NCI-H748 treated with DMSO at 0.1 percent for 48 hours (cell line): ENCODE measurements around the gene MRE11.
"Not testable (repeated sequence)": the region's sequence is repeated elsewhere in the genome, so short reads cannot be mapped to it uniquely, and the experiment has no call there.

Source experiments
- DNase-seq: peaks from one replicate; lab custom pipeline; 2025; lab: John Stamatoyannopoulos, UW

Gene MRE11

GRCh38 chr11:94506513-94506912 lies 12.9 kb upstream of the MRE11 start:
- DNase-seq: not testable (repeated sequence)

GRCh38 chr11:94504689-94505293 lies 11.1 kb upstream of the MRE11 start:
- DNase-seq: peak; percentile 14

- no peak for DNase-seq
Measured at GRCh38 chr11:94501522-94501921, 7.9 kb upstream of the MRE11 start.

GRCh38 chr11:94500181-94500580 lies 6.5 kb upstream of the MRE11 start:
- no peak for DNase-seq

GRCh38 chr11:94494126-94494680 lies 559 bp upstream of the MRE11 start:
- DNase-seq: no peak

GRCh38 chr11:94486068-94486467 lies 7.6 kb downstream of the MRE11 start:
- no peak for DNase-seq

GRCh38 chr11:94481342-94481741 lies 12.3 kb downstream of the MRE11 start:
- DNase-seq: no peak

- no peak for DNase-seq
Measured at GRCh38 chr11:94477624-94478023, 16.0 kb downstream of the MRE11 start.

- DNase-seq: no peak
Measured at GRCh38 chr11:94472916-94473799, 20.5 kb downstream of the MRE11 start.

- DNase-seq: no peak
Measured at GRCh38 chr11:94469416-94469815, 24.2 kb downstream of the MRE11 start.

- no peak for DNase-seq
Measured at GRCh38 chr11:94459576-94459975, 34.1 kb downstream of the MRE11 start.

- DNase-seq: no peak
Measured at GRCh38 chr11:94457118-94458029, 36.3 kb downstream of the MRE11 start.

- DNase-seq: no peak
Measured at GRCh38 chr11:94455861-94456260, 37.8 kb downstream of the MRE11 start.

GRCh38 chr11:94454301-94454700 lies 39.3 kb downstream of the MRE11 start:
- no peak for DNase-seq

- DNase-seq: no peak
Measured at GRCh38 chr11:94452988-94453387, 40.7 kb downstream of the MRE11 start.

GRCh38 chr11:94450048-94450447 lies 43.6 kb downstream of the MRE11 start:
- DNase-seq: no peak

GRCh38 chr11:94449437-94449836 lies 44.2 kb downstream of the MRE11 start:
- no peak for DNase-seq

GRCh38 chr11:94449029-94449428 lies 44.6 kb downstream of the MRE11 start:
- no peak for DNase-seq

GRCh38 chr11:94447149-94447548 lies 46.5 kb downstream of the MRE11 start:
- no peak for DNase-seq

- DNase-seq: no peak
Measured at GRCh38 chr11:94445641-94446040, 48.0 kb downstream of the MRE11 start.

GRCh38 chr11:94433049-94433448 lies 60.6 kb downstream of the MRE11 start:
- no peak for DNase-seq

- DNase-seq: no peak
Measured at GRCh38 chr11:94424662-94425061, 69.0 kb downstream of the MRE11 start.
